A673 (cell line): ENCODE measurements around the gene WIPF3. TPM values are rescaled to one million over a fixed set of nuclear protein-coding genes. Genes with fewer than 3 reads are reported as not detected.

ENCODE experiments used
- BruUV-seq: library from RNA; stranded (reverse); fragments of 400-500 nt; replicated peaks from 2 replicates; lab custom pipeline; 2021; lab: Mats Ljungman, UMichigan
- CTCF ChIA-PET: fragments of 300-600 bp; sonication (Branson Sonifier 250); formaldehyde crosslinking; loops from one replicate; lab custom pipeline; 2022; ENCODE audit warnings: antibody characterized with exemption; lab: Charles Lee
- POLR2A ChIA-PET: fragments of 300-600 bp; sonication (Branson Sonifier 250); formaldehyde crosslinking; loops from one replicate; lab custom pipeline; 2022; ENCODE audit warnings: antibody characterized with exemption; ENCODE audit not compliant: low non-redundant PET; lab: Charles Lee
- DNase-seq: peaks from one replicate; pipeline ENCODE4 v3.0.0-alpha.2; 2015; ENCODE audit warnings: low spot score
- H3K27ac ChIP-seq: fragments of 200-600 bp; sonication (generic); 2 replicates; pipeline ENCODE4 v1.5.1; 2016; ENCODE audit warnings: mixed run types, low read depth, mild to moderate bottlenecking, mixed read lengths, antibody characterized with exemption, low read length; ENCODE audit not compliant: poor library complexity, severe bottlenecking
- H3K27me3 ChIP-seq: fragments of 200-600 bp; sonication (generic); replicated peaks from 2 replicates; pipeline ENCODE4 v1.6.1; 2017; ENCODE audit warnings: mixed run types, low read depth, mild to moderate bottlenecking, mixed read lengths, antibody characterized with exemption, low read length; ENCODE audit not compliant: insufficient read depth, poor library complexity
- H3K36me3 ChIP-seq: fragments of 200-600 bp; sonication (generic); 2 replicates; pipeline ENCODE4 v1.6.1; 2016; ENCODE audit warnings: mixed run types, mild to moderate bottlenecking, mixed read lengths, antibody characterized with exemption, low read length; ENCODE audit not compliant: insufficient read depth, poor library complexity, severe bottlenecking
- H3K4me1 ChIP-seq: fragments of 200-600 bp; sonication (generic); 2 replicates; pipeline ENCODE4 v1.6.1; 2017; ENCODE audit warnings: mixed run types, mild to moderate bottlenecking, mixed read lengths, antibody characterized with exemption, low read length; ENCODE audit not compliant: insufficient read depth, poor library complexity, severe bottlenecking
- H3K4me3 ChIP-seq: fragments of 200-600 bp; sonication (generic); 2 replicates; pipeline ENCODE4 v1.5.1; 2016; ENCODE audit warnings: low read depth, mixed run types, mild to moderate bottlenecking, mixed read lengths, low read length; ENCODE audit not compliant: poor library complexity, severe bottlenecking
- H3K9me3 ChIP-seq: fragments of 200-600 bp; sonication (generic); 2 replicates; pipeline ENCODE4 v1.6.1; 2016; ENCODE audit warnings: mixed run types, low read depth, mild to moderate bottlenecking, mixed read lengths, antibody characterized with exemption, low read length; ENCODE audit not compliant: poor library complexity, severe bottlenecking
- CTCF ChIP-seq: fragments of 300-800, 200-600 bp; sonication (generic); conservative IDR thresholded peaks from 2 replicates; pipeline ENCODE4 v1.5.1; 2017; ENCODE audit warnings: low read depth, mild to moderate bottlenecking, antibody characterized with exemption, low read length, moderate library complexity, mixed read lengths
- EZH2 ChIP-seq: fragments of 200-600 bp; sonication (generic); IDR thresholded peaks from 2 replicates; pipeline ENCODE4 v1.6.1; 2017; ENCODE audit warnings: borderline replicate concordance, low read depth, mild to moderate bottlenecking, mixed read lengths, antibody characterized with exemption, low read length; ENCODE audit not compliant: poor library complexity, severe bottlenecking
- intact Hi-C: fragments of 100-400 bp; cut with micrococcal nuclease; formaldehyde crosslinking; loops from one replicate; pipeline ENCODE4 v1.10.0; 2022; ENCODE audit not compliant: unreplicated experiment
- total RNA-seq: library from RNA; stranded (reverse); gene quantifications from 2 replicates; pipeline ENCODE4 v1.2.3, GENCODE V29; 2021

Gene WIPF3
- total RNA-seq, 1 experiment from 2014 or later = 0.21 TPM

GRCh38 chr7:29894256-29894655, 87.9 kb downstream of the WIPF3 start:
- intact Hi-C loops = no loop called here
- no TSS peak for BruUV-seq
- H3K4me3 ChIP-seq = no peak overlapping the region
- H3K36me3 ChIP-seq = no peaks in the 10 kb centered on the region
- no peaks in the 10 kb centered on the region for H3K9me3 ChIP-seq
- TF ChIP-seq EZH2 (no peak), CTCF (no peak)
- ChIA-PET POLR2A (no interaction called here), CTCF (no interaction called here)
- no peak overlapping the region for H3K27ac ChIP-seq
- H3K4me1 ChIP-seq = no peaks in the 10 kb centered on the region
- H3K27me3 ChIP-seq = no peaks in the 10 kb centered on the region
- no peak for DNase-seq

GRCh38 chr7:29895559-29895958, 89.3 kb downstream of the WIPF3 start:
- CTCF ChIA-PET = no interaction called here
- POLR2A ChIA-PET = no interaction called here
- Histone ChIP-seq H3K36me3 (no peaks in the 10 kb centered on the region), H3K4me3 (no peak overlapping the region), H3K27ac (no peak overlapping the region), H3K27me3 (no peaks in the 10 kb centered on the region), H3K4me1 (no peaks in the 10 kb centered on the region), H3K9me3 (no peaks in the 10 kb centered on the region)
- no peak for DNase-seq
- TF ChIP-seq EZH2 (no peak), CTCF (no peak)
- no TSS peak for BruUV-seq
- intact Hi-C loops = no loop called here

GRCh38 chr7:29896685-29897411, 90.5 kb downstream of the WIPF3 start:
- BruUV-seq = no TSS peak
- CTCF ChIA-PET = no interaction called here
- Histone ChIP-seq H3K4me1 (no peaks in the 10 kb centered on the region), H3K9me3 (no peaks in the 10 kb centered on the region), H3K27ac (no peak overlapping the region), H3K4me3 (no peak overlapping the region), H3K27me3 (no peaks in the 10 kb centered on the region), H3K36me3 (no peaks in the 10 kb centered on the region)
- no peak for TF ChIP-seq CTCF
- no peak for TF ChIP-seq EZH2
- POLR2A ChIA-PET = no interaction called here
- intact Hi-C loops = no loop called here
- no peak for DNase-seq
